HepG2 (cell line): ENCODE results near the gene PARN. TPM values are rescaled to one million over a fixed set of nuclear protein-coding genes. Genes with fewer than 3 reads are reported as not detected.

Experiments
- AKNA ChIP-seq: sonication (generic); formaldehyde crosslinking; IDR thresholded peaks from 2 replicates; pipeline ENCODE4 v1.4.0; 2020; ENCODE audit warnings: missing genetic modification reagents, borderline replicate concordance
- CCAR2 ChIP-seq: fragments of 200-400 bp; formaldehyde crosslinking; optimal IDR thresholded peaks from 2 replicates; pipeline ENCODE3; 2018; ENCODE audit warnings: low read depth, mild to moderate bottlenecking, low read length, moderate library complexity
- HBP1 ChIP-seq: IDR thresholded peaks from 2 replicates; pipeline ENCODE4 v1.6.1; 2016; ENCODE audit warnings: low read depth, control low read depth
- HNF1A ChIP-seq, 2 experiments: sonication (generic) in 1 of 2; formaldehyde crosslinking in 1 of 2; IDR thresholded peaks; 2 replicates each; pipeline versions ENCODE4 v1.4.0 to v1.6.1; 2016 to 2020; ENCODE audit warnings: borderline replicate concordance in 1 of 2, low read depth in 1 of 2, mild to moderate bottlenecking in 1 of 2, missing genetic modification reagents in 1 of 2
- PPARG ChIP-seq: conservative IDR thresholded peaks from 2 replicates; pipeline ENCODE4 v1.6.1; 2016; ENCODE audit warnings: missing biosample characterization, missing genetic modification reagents
- REXO4 ChIP-seq: sonication (generic); formaldehyde crosslinking; IDR thresholded peaks from 2 replicates; pipeline ENCODE4 v1.8.0; 2022; ENCODE audit warnings: missing genetic modification reagents, mild to moderate bottlenecking, borderline replicate concordance
- RFX5 ChIP-seq: IDR thresholded peaks from 2 replicates; pipeline ENCODE4 v1.6.1; 2011; ENCODE audit warnings: low read depth, low read length, improper control_type of control experiment
- ZMYM3 ChIP-seq: sonication (generic); formaldehyde crosslinking; IDR thresholded peaks from 2 replicates; pipeline ENCODE4 v1.5.1; 2020; ENCODE audit warnings: mild to moderate bottlenecking, missing genetic modification reagents
- ZNF362 ChIP-seq: sonication (generic); formaldehyde crosslinking; IDR thresholded peaks from 2 replicates; pipeline ENCODE4 v1.4.0; 2020; ENCODE audit warnings: missing genetic modification reagents, mild to moderate bottlenecking, borderline replicate concordance
- ZNF556 ChIP-seq: sonication (generic); formaldehyde crosslinking; IDR thresholded peaks from 2 replicates; pipeline ENCODE4 v1.4.0; 2020; ENCODE audit warnings: mild to moderate bottlenecking, missing genetic modification reagents, borderline replicate concordance
- ZNF703 ChIP-seq: sonication (generic); formaldehyde crosslinking; IDR thresholded peaks from 2 replicates; pipeline ENCODE4 v1.5.1; 2020; ENCODE audit warnings: missing genetic modification reagents, mild to moderate bottlenecking, moderate library complexity, borderline replicate concordance
- polyA plus RNA-seq, 8 experiments: library from polyadenylated mRNA; depleted of rRNA in 3 of 8; stranded (reverse) in 7 of 8; unstranded in 1 of 8; fragments of >200 nt; fragmentation: Illumina TruSeq in 4 of 8; extraction: Trizol in 4 of 8; gene quantifications; 2 replicates each; pipeline versions ENCODE4 v1.2.1 to v1.2.3, GENCODE V29; 2011 to 2016; ENCODE audit warnings: low read depth in 4 of 8, missing spikeins in 1 of 8, mixed read lengths in 1 of 8; ENCODE audit not compliant: insufficient read depth in 1 of 8
- total RNA-seq, 5 experiments: library from RNA; depleted of rRNA; stranded (reverse); fragments of >200 nt; fragmentation: Illumina TruSeq; extraction: Trizol; gene quantifications; 2 replicates each; pipeline ENCODE4 v1.2.3, GENCODE V29; 2016; ENCODE audit warnings: low read depth in 1 of 5

The PARN gene
- total and polyA plus RNA-seq, 2 of the 13 experiments (the other 11 are each of a cell fraction or from before 2014, with no cell fraction given), result 13.3 to 47.6 TPM

- TF ChIP-seq ZNF362 (CRISPR knock-in tag) (0 out of 2 replicates have a peak, but pooled peaks have one; percentile 10), REXO4 (CRISPR knock-in tag) (no peak), RFX5 (no peak), HNF1A (IDR thresholded peaks at IDR 0.05; ENCODE audit: low read depth) (no peak), HNF1A (CRISPR knock-in tag; IDR thresholded peaks at IDR 0.05; ENCODE audit: borderline replicate concordance) (no peak), ZNF703 (CRISPR knock-in tag) (no peak), ZNF556 (CRISPR knock-in tag) (no peak), CCAR2 (no peak), HBP1 (CRISPR knock-in tag) (no peak), AKNA (CRISPR knock-in tag) (no peak), PPARG (no peak; the same call in 1 of the 2 replicates), ZMYM3 (peak; percentile 6; the same call in 1 of the 2 replicates)
These were observed 80.9 kb downstream of the PARN start (continued) for GRCh38 chr16:14548933-14549788.
